Activated CD4-positive, alpha-beta T cell treated with anti-CD3 and anti-CD28 coated beads, Interleukin-2, amount 10 ng/mL, durations not matched to agents 7 days and 5 days (primary cell): ENCODE results near the gene NXF1. TPM values are rescaled to one million over a fixed set of nuclear protein-coding genes. Genes with fewer than 3 reads are reported as not detected.
"Not testable (repeated sequence)": the region's sequence is repeated elsewhere in the genome, so short reads cannot be mapped to it uniquely, and the experiment has no call there.

ENCODE experiments used
- CTCF ChIA-PET: fragments of 350-600 bp; sonication (Branson Sonifier 250); formaldehyde crosslinking; loops from one replicate; lab custom pipeline; 2021; ENCODE audit warnings: antibody characterized with exemption; lab: Charles Lee
- POLR2A ChIA-PET: fragments of 350-600 bp; sonication (Branson Sonifier 250); formaldehyde crosslinking; loops from one replicate; lab custom pipeline; 2021; ENCODE audit warnings: antibody characterized with exemption; lab: Charles Lee
- DNase-seq: peaks from one replicate; pipeline ENCODE4 v3.0.0-alpha.2; 2020
- H3K27ac Mint-ChIP-seq: one replicate; pipeline ENCODE4 v1.8.0; 2021; ENCODE audit warnings: mild to moderate bottlenecking, moderate library complexity, mixed read lengths
- H3K27me3 Mint-ChIP-seq: one replicate; pipeline ENCODE4 v1.8.0; 2021; ENCODE audit warnings: mixed read lengths
- H3K36me3 Mint-ChIP-seq: one replicate; pipeline ENCODE4 v1.8.0; 2021; ENCODE audit warnings: low read depth, mixed read lengths
- H3K4me1 Mint-ChIP-seq: one replicate; pipeline ENCODE4 v1.8.0; 2021; ENCODE audit warnings: mixed read lengths
- H3K4me3 Mint-ChIP-seq: one replicate; pipeline ENCODE4 v1.8.0; 2021; ENCODE audit warnings: mild to moderate bottlenecking, moderate library complexity, mixed read lengths
- H3K9me3 Mint-ChIP-seq: one replicate; pipeline ENCODE4 v1.8.0; 2021; ENCODE audit warnings: mixed read lengths
- microRNA-seq: library from miRNA; unstranded; fragments of <30 nt; microRNA quantifications from one replicate; pipeline ENCODE4 v1.2.0, GENCODE V29; 2021; ENCODE audit warnings: borderline microRNAs expressed, borderline replicate concordance
- total RNA-seq, 2 experiments: library from RNA; stranded (reverse); gene quantifications; one replicate each; pipeline ENCODE4 v1.2.3, GENCODE V29; 2021

The NXF1 gene
- total RNA-seq, 2 experiments from 2014 or later, result 110 to 121 TPM

- peaks cover 18% of the 10 kb centered on the region for H3K36me3 Mint-ChIP-seq
- DNase-seq, result no peak
- ChIA-PET CTCF (interaction anchor here (1.2 to 3.7 kb wide), 5 partner anchors 9 to 129 kb away, joined by 5 to 13 read pairs (median 10); partner anchors contain the start of genes POLR2G and SLC3A2), POLR2A (interaction anchor here (0.7 kb wide), 1 partner anchor 14 kb away, joined by 3 read pairs; no protein-coding TSS in a partner anchor)
- H3K27me3 Mint-ChIP-seq, result no peaks in the 10 kb centered on the region
- H3K4me3 Mint-ChIP-seq, result no peak overlapping the region
- peak overlapping the region; percentile 62 for H3K27ac Mint-ChIP-seq
- no peaks in the 10 kb centered on the region for H3K9me3 Mint-ChIP-seq
- peaks cover 29% of the 10 kb centered on the region for H3K4me1 Mint-ChIP-seq
Observed at GRCh38 chr11:62752177-62752785, 53.0 kb downstream of the NXF1 start.

GRCh38 chr11:62749931-62750330 is 55.3 kb downstream of the NXF1 start:
- POLR2A ChIA-PET, H3K9me3 Mint-ChIP-seq, H3K27me3 Mint-ChIP-seq, H3K4me3 Mint-ChIP-seq, DNase-seq, CTCF ChIA-PET: not testable (repeated sequence)
- peaks cover 18% of the 10 kb centered on the region for H3K36me3 Mint-ChIP-seq
- peak overlapping the region; percentile 57 for H3K27ac Mint-ChIP-seq
- peaks cover 28% of the 10 kb centered on the region for H3K4me1 Mint-ChIP-seq

- Mint-ChIP-seq H3K27ac (no peak overlapping the region), H3K4me1 (peaks cover 15% of the 10 kb centered on the region), H3K4me3 (no peak overlapping the region), H3K9me3 (no peaks in the 10 kb centered on the region), H3K36me3 (peaks cover 13% of the 10 kb centered on the region), H3K27me3 (no peaks in the 10 kb centered on the region)
- no peak for DNase-seq
- ChIA-PET CTCF (interaction anchor here (1.0 to 1.8 kb wide), 3 partner anchors 11 to 39 kb away, joined by 5 to 6 read pairs (median 5); no protein-coding TSS in a partner anchor), POLR2A (no interaction called here)
Observed at GRCh38 chr11:62747475-62748160, 57.6 kb downstream of the NXF1 start.

Small RNA genes within 50 kb of the gene (microRNA-seq; reads per million reads assigned to microRNA genes)
- gene MIR6514 (2.1 reads per million, percentile 5 among the genes with 10 or more reads in this experiment), gene MIR6748 (not detected)

Other genes with a start within 250 kb of the NXF1 start
- gene EEF1G, start 231.5 kb downstream of the NXF1 start, total RNA-seq, result 1,000 to 10,000 TPM; 1,239 to 1,470 TPM
- gene TUT1, start 213.9 kb downstream of the NXF1 start, total RNA-seq, result 10 to 100 TPM; 24.1 to 26.0 TPM
- 100 to 1,000 TPM; 270 to 299 TPM for gene MTA2, start 203.6 kb downstream of the NXF1 start, total RNA-seq
- 100 to 1,000 TPM; 137 to 144 TPM for gene EML3, start 192.7 kb downstream of the NXF1 start, total RNA-seq
- gene ROM1, start 192.2 kb downstream of the NXF1 start, total RNA-seq, result 1 to 10 TPM; 1.0 to 1.3 TPM
- gene B3GAT3, start 183.5 kb downstream of the NXF1 start, total RNA-seq, result 10 to 100 TPM; 63.4 to 71.1 TPM
- 100 to 1,000 TPM; 290 to 291 TPM for gene GANAB, start 158.8 kb downstream of the NXF1 start, total RNA-seq
- 10 to 100 TPM; 26.3 to 27.6 TPM for gene INTS5, start 152.1 kb downstream of the NXF1 start, total RNA-seq
- gene C11orf98, start 140.2 kb downstream of the NXF1 start, total RNA-seq, result 10 to 100 TPM; 86.0 to 93.9 TPM
- gene CSKMT, start 140.1 kb downstream of the NXF1 start, total RNA-seq, result 10 to 100 TPM; 11.0 to 18.2 TPM
- gene UQCC3, start 133.8 kb downstream of the NXF1 start, total RNA-seq, result 1 to 10 TPM; 6.7 to 7.4 TPM
- gene LBHD1, start 133.2 kb downstream of the NXF1 start, total RNA-seq, result 10 to 100 TPM; 19.5 to 21.3 TPM
- 100 to 1,000 TPM; 126 to 146 TPM for gene UBXN1, start 126.4 kb downstream of the NXF1 start, total RNA-seq
- gene LRRN4CL, start 115.9 kb downstream of the NXF1 start, total RNA-seq, result under 1 TPM; 0.17 to 0.40 TPM
- 10 to 100 TPM; 28.3 to 41.0 TPM for gene BSCL2, start 98.0 kb downstream of the NXF1 start, total RNA-seq
- gene GNG3, start 97.8 kb downstream of the NXF1 start, total RNA-seq, result not detected
- gene HNRNPUL2, start 78.0 kb downstream of the NXF1 start, total RNA-seq, result 10 to 100 TPM; 67.9 to 69.0 TPM
- gene TTC9C, start 77.0 kb downstream of the NXF1 start, total RNA-seq, result 10 to 100 TPM; 51.1 to 59.9 TPM
- 10 to 100 TPM; 14.3 to 18.5 TPM for gene ZBTB3, start 51.3 kb downstream of the NXF1 start, total RNA-seq
- gene POLR2G, start 43.9 kb downstream of the NXF1 start, total RNA-seq, result 10 to 100 TPM; 87.2 to 99.8 TPM
- 10 to 100 TPM; 17.7 to 19.4 TPM for gene TAF6L, start 34.0 kb downstream of the NXF1 start, total RNA-seq
- 10 to 100 TPM; 46.8 to 55.9 TPM for gene TMEM179B, start 18.0 kb downstream of the NXF1 start, total RNA-seq
- gene TMEM223, start 13.4 kb downstream of the NXF1 start, total RNA-seq, result 10 to 100 TPM; 17.9 to 19.4 TPM
- 10 to 100 TPM; 34.1 to 41.0 TPM for gene STX5, start 26.6 kb upstream of the NXF1 start, total RNA-seq
- under 1 TPM in 1 of 2 experiments, not detected in 1; 0.48 TPM for gene TEX54, start 27.4 kb upstream of the NXF1 start, total RNA-seq
- 10 to 100 TPM; 53.8 to 60.4 TPM for gene WDR74, start 34.1 kb upstream of the NXF1 start, total RNA-seq
- 100 to 1,000 TPM; 153 to 157 TPM for gene SLC3A2, start 75.5 kb upstream of the NXF1 start, total RNA-seq
- gene CHRM1, start 115.9 kb upstream of the NXF1 start, total RNA-seq, result not detected
- gene SLC22A6, start 179.5 kb upstream of the NXF1 start, total RNA-seq, result not detected
- gene SLC22A8, start 210.4 kb upstream of the NXF1 start, total RNA-seq, result not detected